ENCODE measurements around the gene CD63.

- TF ChIP-seq CTCF (IDR thresholded peaks at IDR 0.05) (no peak), POLR2AphosphoS5 (IDR thresholded peaks at IDR 0.05; ENCODE audit: low read depth, low read length) (no peak)
These were observed 43.9 kb downstream of the CD63 start for GRCh38 chr12:55684761-55685370.
